ENCODE data around the gene MYG1.

Gene MYG1

GRCh38 chr12:53302903-53303302, 3.4 kb downstream of the MYG1 start:
- TF ChIP-seq CTCF (IDR thresholded peaks at IDR 0.05; ENCODE audit: borderline replicate concordance, control extremely low read depth, extremely low read depth, insufficient read depth, missing control alignments): no peak
- in situ Hi-C loops (cut with MboI; ENCODE audit: low sequenced_read_pairs, unreplicated experiment): no loop called here

DNA sequence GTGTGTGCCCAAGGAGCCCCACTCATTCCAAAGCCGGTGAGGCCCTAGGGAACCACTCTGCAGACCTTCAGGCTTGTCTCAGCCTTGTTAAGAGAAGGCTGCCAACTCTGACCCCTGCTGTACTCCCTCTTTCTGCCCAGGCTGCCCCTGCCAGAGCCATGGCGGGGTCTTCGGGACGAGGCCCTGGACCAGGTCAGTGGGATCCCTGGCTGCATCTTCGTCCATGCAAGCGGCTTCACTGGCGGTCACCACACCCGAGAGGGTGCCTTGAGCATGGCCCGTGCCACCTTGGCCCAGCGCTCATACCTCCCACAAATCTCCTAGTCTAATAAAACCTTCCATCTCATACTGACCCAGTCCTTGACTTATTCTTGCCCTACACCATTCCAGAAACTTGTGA, 7.3 kb downstream of the MYG1 start:
- in situ Hi-C loops (cut with MboI; ENCODE audit: low sequenced_read_pairs, unreplicated experiment): no loop called here
- no peak for TF ChIP-seq CTCF (IDR thresholded peaks at IDR 0.05; ENCODE audit: borderline replicate concordance, control extremely low read depth, extremely low read depth, insufficient read depth, missing control alignments)
- DNase-seq (ENCODE audit: low spot score): no peak

More at GRCh38 chr12:53302903-53303302, 3.4 kb downstream of the MYG1 start:
- no peak for DNase-seq (ENCODE audit: low spot score)

DNA sequence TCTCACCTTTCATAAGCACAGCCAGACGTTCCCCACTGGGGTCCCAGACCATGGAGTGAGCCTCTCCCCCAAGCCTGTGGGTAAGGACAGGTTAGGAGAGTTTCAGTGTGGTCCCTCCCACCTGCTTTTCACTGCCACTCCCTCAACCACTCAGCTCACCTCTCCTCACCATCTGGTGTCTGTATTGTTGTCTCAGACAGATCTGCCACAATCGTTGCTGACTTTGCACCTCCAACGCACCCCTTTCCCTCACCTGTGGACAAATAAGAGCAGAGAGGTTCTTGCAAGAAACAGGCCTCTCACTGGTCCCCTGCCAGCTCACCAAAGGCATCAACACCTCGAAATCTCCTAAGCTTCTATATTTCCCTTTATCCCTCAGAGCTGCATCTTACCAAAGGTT, 8.8 kb downstream of the MYG1 start:
- in situ Hi-C loops (cut with MboI; ENCODE audit: low sequenced_read_pairs, unreplicated experiment): no loop called here
- no peak for DNase-seq (ENCODE audit: low spot score)
- TF ChIP-seq CTCF (IDR thresholded peaks at IDR 0.05; ENCODE audit: borderline replicate concordance, control extremely low read depth, extremely low read depth, insufficient read depth, missing control alignments): no peak

GRCh38 chr12:53313996-53314395, 14.5 kb downstream of the MYG1 start:
- DNase-seq (ENCODE audit: low spot score): peak; percentile 56
- in situ Hi-C loops (cut with MboI; ENCODE audit: low sequenced_read_pairs, unreplicated experiment): no loop called here
- no peak for TF ChIP-seq CTCF (IDR thresholded peaks at IDR 0.05; ENCODE audit: borderline replicate concordance, control extremely low read depth, extremely low read depth, insufficient read depth, missing control alignments)

DNA sequence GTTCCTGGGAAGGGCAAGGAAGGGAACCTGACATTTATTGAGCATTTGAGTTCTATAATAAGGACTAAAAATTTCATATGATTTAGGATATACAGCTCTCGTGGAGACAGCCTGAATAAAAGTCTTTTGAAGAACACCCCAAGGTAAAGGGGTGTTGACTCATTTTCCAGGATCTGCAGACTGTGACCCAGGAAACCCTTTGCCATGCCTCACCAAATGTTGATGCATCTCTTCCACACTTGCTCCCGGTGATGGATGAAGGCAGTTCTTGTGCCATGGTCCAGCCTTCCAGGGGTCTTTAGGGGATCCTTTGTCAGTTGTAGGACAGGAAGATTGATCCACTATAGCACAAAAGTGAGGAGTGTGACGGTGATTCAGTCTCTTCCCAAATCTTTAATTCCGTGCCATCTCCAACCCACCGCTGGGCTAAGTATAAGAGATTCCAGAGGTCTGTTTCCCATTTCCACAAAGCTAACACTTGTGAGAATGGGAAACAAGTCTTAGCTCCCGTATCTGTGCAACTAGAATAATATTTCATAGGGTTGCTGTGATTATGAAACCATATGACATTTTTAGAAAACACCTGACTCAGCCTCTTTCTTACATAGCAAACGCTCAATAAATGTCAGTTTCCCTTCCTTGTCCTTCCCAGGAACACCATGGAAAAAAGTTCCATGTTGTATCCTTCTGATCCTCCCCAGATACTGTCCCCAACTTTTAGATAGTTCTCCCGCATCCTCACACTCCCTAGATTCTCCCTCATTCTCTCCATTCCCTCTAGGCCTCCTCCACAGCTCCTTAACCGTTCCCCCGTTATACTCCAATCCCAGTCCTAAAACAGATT, 21.1 kb downstream of the MYG1 start:
- in situ Hi-C loops (cut with MboI; ENCODE audit: low sequenced_read_pairs, unreplicated experiment): no loop called here
- no peak for DNase-seq (ENCODE audit: low spot score)
- no peak for TF ChIP-seq CTCF (IDR thresholded peaks at IDR 0.05; ENCODE audit: borderline replicate concordance, control extremely low read depth, extremely low read depth, insufficient read depth, missing control alignments)

- DNase-seq (ENCODE audit: low spot score): peak; percentile 78
- in situ Hi-C loops (cut with MboI; ENCODE audit: low sequenced_read_pairs, unreplicated experiment): no loop called here
- TF ChIP-seq CTCF (IDR thresholded peaks at IDR 0.05; ENCODE audit: borderline replicate concordance, control extremely low read depth, extremely low read depth, insufficient read depth, missing control alignments): no peak
Observed at GRCh38 chr12:53324113-53324778, 24.8 kb downstream of the MYG1 start.
